Stimulated activated CD4-positive, alpha-beta T cell treated with anti-CD3 and anti-CD28 coated beads, Interleukin-2, amount 100 ng/mL, for 4 hours (primary cell): ENCODE measurements around the gene LRCH4.
"Not testable (repeated sequence)": the region's sequence is repeated elsewhere in the genome, so short reads cannot be mapped to it uniquely, and the experiment has no call there.

ENCODE experiments used
- DNase-seq: peaks from one replicate; pipeline ENCODE4 v3.0.0-alpha.2; 2020; ENCODE audit warnings: low read depth

The LRCH4 gene

GRCh38 chr7:100544967-100545359 lies 41.0 kb downstream of the LRCH4 start:
- no peak for DNase-seq

- no peak for DNase-seq
Observed at GRCh38 chr7:100544386-100544785, 41.5 kb downstream of the LRCH4 start.

DNA sequence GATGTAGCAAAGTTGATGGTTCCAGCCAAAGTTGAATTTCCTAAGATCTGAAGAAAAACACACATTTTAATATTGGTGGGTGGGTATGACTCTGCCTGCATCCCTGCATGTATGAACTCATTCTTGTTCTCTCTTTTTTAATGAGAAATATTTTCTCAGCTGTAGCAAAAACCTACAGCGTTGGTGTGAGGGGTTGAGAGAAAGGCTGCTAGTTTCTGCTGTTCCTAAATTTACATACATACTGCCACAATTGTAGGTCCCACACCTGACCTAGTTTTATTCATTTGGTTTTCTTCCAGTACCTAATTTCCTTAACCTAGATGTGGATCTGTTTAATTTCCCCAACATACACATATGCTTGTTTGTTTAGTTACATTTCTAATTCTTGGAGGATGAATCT lies 42.3 kb downstream of the LRCH4 start:
- DNase-seq: no peak

- DNase-seq: not testable (repeated sequence)
Observed at GRCh38 chr7:100541309-100541708, 44.6 kb downstream of the LRCH4 start.

- DNase-seq: no peak
Observed at GRCh38 chr7:100540073-100540723, 45.7 kb downstream of the LRCH4 start.

- no peak for DNase-seq
Observed at GRCh38 chr7:100539436-100540006, 46.4 kb downstream of the LRCH4 start.

DNA sequence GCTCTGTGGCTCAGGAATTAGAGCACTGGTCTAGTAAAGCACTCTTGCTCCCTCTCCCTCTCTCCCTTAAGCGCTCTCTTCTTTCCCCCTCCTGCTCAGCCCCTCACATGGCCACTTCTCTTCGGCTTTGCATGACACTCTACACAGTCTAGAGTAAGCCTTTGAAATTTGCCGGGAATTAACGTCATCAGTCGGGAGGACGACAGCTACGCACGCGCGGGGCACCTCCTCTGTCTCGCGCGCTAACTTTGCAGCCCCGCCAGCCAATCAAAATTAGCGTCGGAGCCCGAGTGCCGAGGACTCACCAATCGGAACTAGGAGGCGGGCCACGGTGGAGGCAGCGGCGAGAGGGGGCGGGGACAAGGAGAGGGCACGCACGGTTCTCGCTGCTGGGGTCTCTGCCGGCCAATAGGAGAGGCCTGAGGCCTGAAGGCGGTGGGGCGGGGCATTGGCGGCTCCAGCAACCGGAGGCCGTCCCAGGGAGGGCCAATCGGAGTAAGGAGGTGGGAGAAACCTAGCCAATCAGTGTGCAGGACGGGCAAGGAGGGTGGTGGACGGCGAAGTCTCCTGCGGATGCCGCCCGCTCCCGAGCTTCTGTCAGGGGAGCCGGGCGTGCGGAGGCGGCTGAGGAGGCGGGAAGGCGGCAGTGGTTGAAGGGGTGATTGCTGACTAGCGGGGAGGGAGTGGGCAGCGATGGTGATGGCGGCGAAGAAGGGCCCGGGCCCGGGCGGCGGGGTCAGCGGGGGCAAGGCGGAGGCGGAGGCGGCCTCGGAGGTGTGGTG lies 47.1 kb downstream of the LRCH4 start, which contains the start of gene AGFG2:
Gene AGFG2, plus strand, starts transcription at position 550 of the 782 bp plus-strand sequence. Its CDS starts 144 bp downstream, at position 694.
- DNase-seq: peak; percentile 100

DNA sequence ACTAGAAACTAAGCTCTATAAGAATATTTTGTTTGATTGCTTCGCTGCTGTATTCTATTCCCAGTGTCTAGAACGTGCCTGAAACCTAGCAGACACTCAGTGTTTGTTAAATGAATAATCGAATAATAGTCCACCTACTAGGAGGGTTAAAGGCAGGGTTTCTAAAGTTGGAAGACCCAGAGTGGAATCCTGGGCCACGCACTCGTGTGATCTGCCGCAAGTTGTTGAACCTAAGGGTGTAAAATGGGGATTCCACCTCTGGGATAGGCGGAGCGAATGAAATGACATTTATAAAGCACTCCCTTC lies 47.6 kb downstream of the LRCH4 start:
- DNase-seq: no peak

- not testable (repeated sequence) for DNase-seq
Observed at GRCh38 chr7:100536695-100537094, 49.2 kb downstream of the LRCH4 start.

DNA sequence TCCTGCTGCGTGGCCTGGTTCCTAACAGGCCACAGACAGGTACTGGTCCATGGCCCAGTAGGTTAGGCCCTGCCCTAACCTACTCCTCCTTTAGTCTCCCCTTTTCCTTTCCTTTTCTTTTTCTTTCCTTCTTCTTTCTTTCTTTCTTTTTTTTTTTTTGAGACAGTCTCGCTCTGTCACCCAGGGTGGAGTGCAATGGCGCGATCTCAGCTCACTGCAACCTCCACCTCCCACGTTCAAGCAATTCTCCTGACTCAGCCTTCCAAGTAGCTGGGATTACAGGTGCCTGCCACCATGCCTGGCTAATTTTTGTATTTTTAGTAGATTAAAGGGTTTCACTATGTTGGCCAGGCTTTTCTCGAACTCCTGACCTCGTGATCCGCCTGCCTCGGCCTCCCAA lies 49.9 kb downstream of the LRCH4 start:
- DNase-seq: not testable (repeated sequence)

GRCh38 chr7:100532165-100533022 lies 53.5 kb downstream of the LRCH4 start:
- DNase-seq: no peak

DNA sequence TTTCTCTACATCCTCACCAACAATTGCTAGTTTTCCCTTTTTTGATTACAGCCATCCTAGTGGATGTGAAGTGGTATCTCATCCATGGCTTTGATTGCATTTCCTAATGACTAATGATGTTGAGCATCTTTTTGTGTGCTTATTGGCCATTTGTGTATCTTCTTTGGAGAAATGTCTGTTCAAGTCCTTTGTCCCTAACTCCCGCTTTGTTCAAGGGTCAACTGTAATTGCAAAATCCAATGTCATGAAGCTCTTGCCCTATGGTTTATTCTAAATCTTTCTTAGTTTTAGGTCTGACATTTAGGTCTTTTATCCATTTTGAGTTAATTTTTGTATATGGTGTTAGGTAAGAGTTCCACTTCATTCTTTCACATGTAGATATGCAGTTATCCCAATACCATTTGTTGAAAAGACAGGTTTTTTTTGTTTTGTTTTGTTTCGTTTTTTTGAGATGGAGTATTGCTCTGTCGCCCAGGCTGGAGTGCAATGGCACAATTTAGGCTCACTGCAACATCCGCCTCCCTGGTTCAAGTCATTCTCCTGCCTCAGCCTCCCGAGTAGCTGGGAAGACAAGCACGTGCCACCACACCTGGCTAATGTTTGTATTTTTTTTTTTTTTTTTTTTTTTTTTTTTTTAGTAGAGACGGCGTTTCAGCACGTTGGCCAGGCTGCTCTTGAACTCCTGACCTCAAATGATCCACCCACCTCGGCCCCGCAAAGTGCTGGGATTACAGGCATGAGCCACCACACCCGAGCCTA lies 57.6 kb downstream of the LRCH4 start:
- not testable (repeated sequence) for DNase-seq
